Upper lobe of left lung (tissue), 6 donors: ENCODE results near the gene GRIN2A. TPM values are rescaled to one million over a fixed set of nuclear protein-coding genes. Genes with fewer than 3 reads are reported as not detected.

Experiments
- ATAC-seq, 2 donors: fragments of 200-7000 bp; cut with Tn5 transposase; one replicate each; pipeline ENCODE4 v1.9.1; 2022; ENCODE audit warnings: mild to moderate bottlenecking in 2 of 2, moderate library complexity in 2 of 2; ENCODE audit not compliant: low FRiP score in 2 of 2
- DNase-seq, 2 donors: peaks; one replicate each; pipeline ENCODE4 v3.0.0-alpha.2; 2019 to 2020
- H3K27ac ChIP-seq, 4 donors: fragments of 200-600 bp; sonication (generic); one replicate each; pipeline ENCODE4 v1.5.1; 2016 to 2019
- H3K27me3 ChIP-seq, 4 donors: fragments of 200-600 bp; sonication (generic); one replicate each; pipeline ENCODE4 v1.5.1; 2017 to 2019
- H3K36me3 ChIP-seq, 4 donors: fragments of 200-600 bp; sonication (generic); one replicate each; pipeline ENCODE4 v1.5.1; 2016 to 2019
- H3K4me1 ChIP-seq, 4 donors: fragments of 200-600 bp; sonication (generic); one replicate each; pipeline ENCODE4 v1.5.1; 2018 to 2019
- H3K4me3 ChIP-seq, 4 donors: fragments of 200-600 bp; sonication (generic); one replicate each; pipeline ENCODE4 v1.5.1; 2017 to 2019; ENCODE audit warnings: mild to moderate bottlenecking in 2 of 4, moderate library complexity in 1 of 4
- H3K9me3 ChIP-seq, 4 donors: fragments of 200-600 bp; sonication (generic); one replicate each; pipeline ENCODE4 v1.5.1; 2018 to 2019
- CTCF ChIP-seq, 6 experiments: fragments of 450-650 bp in 4 of 6; fragments of 200-600 bp in 2 of 6; sonication (generic) in 2 of 6; IDR thresholded peaks; one replicate each; pipeline ENCODE4 v1.5.1; 2016 to 2019; ENCODE audit warnings: antibody characterized with exemption in 6 of 6
- EP300 ChIP-seq, 4 donors: sonication (generic); formaldehyde crosslinking; IDR thresholded peaks; one replicate each; pipeline ENCODE4 v1.5.1; 2017; ENCODE audit warnings: antibody characterized with exemption in 4 of 4, control low read depth in 2 of 4
- POLR2A ChIP-seq, 4 donors: fragments of 450-650 bp; IDR thresholded peaks; one replicate each; pipeline ENCODE4 v1.5.1; 2016 to 2017; ENCODE audit warnings: antibody characterized with exemption in 4 of 4, mild to moderate bottlenecking in 2 of 4
- POLR2AphosphoS5 ChIP-seq, 2 donors: sonication (generic); formaldehyde crosslinking; IDR thresholded peaks; one replicate each; pipeline ENCODE4 v1.5.1; 2017; ENCODE audit warnings: antibody characterized with exemption in 2 of 2
- WGBS, 2 donors: methylation state at CpG; one replicate each; pipeline ENCODE4 v1.1.5; 2017 to 2018; 5-methylcytosine and 5-hydroxymethylcytosine counted together
- total RNA-seq, 6 donors: library from RNA; depleted of rRNA in 4 of 6; stranded (reverse); fragments of >200 nt in 4 of 6; gene quantifications; one replicate each; pipeline versions ENCODE4 v1.1.0 to v1.2.1, GENCODE V29; 2016 to 2021
- donor health status: DM: no; HTN: no; CAD: no; lungs with moderate emphysema.
- donor health status: DM: no; HTN: yes; CAD: no; lungs with severe emphysema.

The GRIN2A gene
- total RNA-seq, 6 donors from 2014 or later = 0.11 to 0.57 (median 0.30) TPM; not detected in 3

DNA sequence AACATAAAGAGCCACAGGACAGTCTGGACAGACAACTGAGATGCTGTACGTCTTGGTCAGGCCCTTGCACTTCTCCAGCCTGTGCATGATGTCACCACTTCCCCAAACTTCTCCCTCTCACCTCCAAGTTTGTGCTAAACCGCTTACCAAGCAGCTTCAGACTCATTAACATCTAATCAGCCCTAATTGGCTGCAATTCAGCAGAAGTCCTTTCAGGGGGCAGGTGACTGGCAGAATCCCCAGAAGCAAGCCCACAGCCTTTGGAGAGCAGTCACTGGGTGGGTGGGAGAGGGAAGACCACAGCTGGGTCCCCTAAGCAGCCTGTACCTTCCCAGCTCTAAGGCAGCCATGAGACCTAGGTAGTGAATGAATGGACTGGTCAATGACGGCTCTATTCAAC lies 161.4 kb downstream of the GRIN2A start:
- Histone ChIP-seq H3K9me3 (no peaks in the 10 kb centered on the region), H3K36me3 (no peaks in the 10 kb centered on the region), H3K4me1 (no peaks in the 10 kb centered on the region), H3K4me3 (no peak overlapping the region), H3K27ac (no peak overlapping the region), H3K27me3 (no peaks in the 10 kb centered on the region)
- WGBS, 2 donors = 43 to 59% methylated on average over 3 of the region's 3 CpGs
- DNase-seq (no peak), ATAC-seq (no peak)
- no peak for TF ChIP-seq CTCF (IDR thresholded peaks at IDR 0.05)
- TF ChIP-seq POLR2A (IDR thresholded peaks at IDR 0.05) = no peak
- no peak for TF ChIP-seq EP300 (IDR thresholded peaks at IDR 0.05)
- TF ChIP-seq POLR2AphosphoS5 (IDR thresholded peaks at IDR 0.05) = no peak

- Histone ChIP-seq H3K4me1 (no peaks in the 10 kb centered on the region), H3K4me3 (no peak overlapping the region), H3K27ac (no peak overlapping the region), H3K27me3 (no peaks in the 10 kb centered on the region), H3K9me3 (no peaks in the 10 kb centered on the region), H3K36me3 (no peaks in the 10 kb centered on the region)
- no peak for TF ChIP-seq CTCF (IDR thresholded peaks at IDR 0.05)
- ATAC-seq (no peak), DNase-seq (no peak)
- WGBS, 2 donors = 48 to 71% methylated on average over 3 of the region's 3 CpGs
Observed at GRCh38 chr16:10016752-10017151, 165.5 kb downstream of the GRIN2A start.

DNA sequence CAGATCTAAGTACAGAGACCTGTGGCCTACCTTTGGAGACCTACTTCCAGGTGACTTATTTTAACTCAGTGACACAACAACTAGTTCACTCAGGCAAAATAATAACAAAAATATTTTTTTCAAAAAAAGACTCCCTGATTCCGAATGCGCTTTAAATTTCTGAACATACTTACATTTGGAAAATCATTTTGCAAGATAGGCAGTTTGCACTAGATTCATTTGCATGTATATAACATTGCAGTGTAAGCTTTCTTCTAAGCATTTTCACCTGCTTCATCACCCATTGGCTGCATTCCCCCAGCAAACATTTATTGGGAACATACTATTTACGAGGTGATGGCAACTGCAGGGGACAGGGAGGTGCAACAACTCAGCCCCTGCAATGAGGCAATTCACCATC lies 166.8 kb downstream of the GRIN2A start:
- H3K4me1 ChIP-seq = no peaks in the 10 kb centered on the region
- no peak for DNase-seq

DNA sequence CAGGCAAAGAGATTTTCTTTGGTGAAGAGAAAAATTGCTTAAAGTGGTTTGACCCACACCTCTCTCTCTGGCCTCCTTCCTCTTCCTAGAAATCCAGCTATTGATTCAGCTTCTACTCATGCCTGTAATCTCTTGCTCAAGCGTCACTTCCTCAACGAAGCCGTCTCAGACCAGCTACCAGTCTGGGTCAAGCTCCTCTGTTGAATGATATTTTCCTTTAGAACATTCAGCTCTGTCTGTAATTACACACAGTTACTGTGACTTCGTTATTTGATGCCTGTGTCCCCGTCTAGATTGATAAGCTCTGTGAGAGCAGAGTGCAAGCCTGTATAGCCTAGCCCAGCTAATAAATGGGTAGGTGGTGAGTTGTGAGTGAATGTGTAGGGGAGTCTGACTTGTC lies 168.5 kb downstream of the GRIN2A start:
- DNase-seq (no peak), ATAC-seq (no peak)
- no peak for TF ChIP-seq POLR2AphosphoS5 (IDR thresholded peaks at IDR 0.05)
- no peak for TF ChIP-seq CTCF (IDR thresholded peaks at IDR 0.05)
- no peak for TF ChIP-seq POLR2A (IDR thresholded peaks at IDR 0.05)
- no peak for TF ChIP-seq EP300 (IDR thresholded peaks at IDR 0.05)
- no peaks in the 10 kb centered on the region for H3K9me3 ChIP-seq
- H3K27me3 ChIP-seq = no peaks in the 10 kb centered on the region
- H3K4me1 ChIP-seq = no peaks in the 10 kb centered on the region
- H3K4me3 ChIP-seq = no peak overlapping the region
- 51 to 56% methylated on average over 5 of the region's 5 CpGs for WGBS, 2 donors
- no peaks in the 10 kb centered on the region for H3K36me3 ChIP-seq
- H3K27ac ChIP-seq = no peak overlapping the region

More for the DNA sequence above, 166.8 kb downstream of the GRIN2A start:
- no peaks in the 10 kb centered on the region for H3K36me3 ChIP-seq
- no peaks in the 10 kb centered on the region for H3K9me3 ChIP-seq
- TF ChIP-seq EP300 (IDR thresholded peaks at IDR 0.05) = no peak
- TF ChIP-seq POLR2AphosphoS5 (IDR thresholded peaks at IDR 0.05) = no peak
- TF ChIP-seq POLR2A (IDR thresholded peaks at IDR 0.05) = no peak
- TF ChIP-seq CTCF (IDR thresholded peaks at IDR 0.05) = no peak
- no peak overlapping the region for H3K27ac ChIP-seq
- no peak for ATAC-seq
- H3K4me3 ChIP-seq = no peak overlapping the region
- no peaks in the 10 kb centered on the region for H3K27me3 ChIP-seq
- WGBS, 2 donors = 84 to 93% methylated on average over 3 of the region's 3 CpGs

GRCh38 chr16:10013364-10013763 lies 168.9 kb downstream of the GRIN2A start:
- ATAC-seq (no peak), DNase-seq (no peak)
- Histone ChIP-seq H3K9me3 (no peaks in the 10 kb centered on the region), H3K36me3 (no peaks in the 10 kb centered on the region), H3K27ac (no peak overlapping the region), H3K4me3 (no peak overlapping the region), H3K4me1 (no peaks in the 10 kb centered on the region), H3K27me3 (no peaks in the 10 kb centered on the region)
- WGBS, 2 donors = 65 to 73% methylated on average over 4 of the region's 4 CpGs
- TF ChIP-seq EP300 (IDR thresholded peaks at IDR 0.05) = no peak
